ENCODE results near the gene ZCCHC7.

The ZCCHC7 gene

GRCh38 chr9:37100327-37100726 is 20.0 kb upstream of the ZCCHC7 start:
- no peaks in the 10 kb centered on the region for H3K27me3 ChIP-seq (ENCODE audit: insufficient read depth, low read length, poor library complexity, severe bottlenecking)
- no peak for TF ChIP-seq EZH2phosphoT487 (IDR thresholded peaks at IDR 0.05; ENCODE audit: borderline replicate concordance)
- H2AFZ ChIP-seq (ENCODE audit: low read length) = no peak overlapping the region
- no peak overlapping the region for H3K9ac ChIP-seq (ENCODE audit: low read depth, low read length, poor library complexity, severe bottlenecking)
- no peaks in the 10 kb centered on the region for H3K9me3 ChIP-seq (ENCODE audit: insufficient read depth, low read depth, low read length)
- H3K79me2 ChIP-seq (ENCODE audit: insufficient read depth, low read length) = no peaks in the 10 kb centered on the region
- no peaks in the 10 kb centered on the region for H3K36me3 ChIP-seq (ENCODE audit: insufficient read depth, low read length)
- no peaks in the 10 kb centered on the region for H3K4me1 ChIP-seq (ENCODE audit: insufficient read depth, low read length, poor library complexity, severe bottlenecking)
- no peak overlapping the region for H3K4me3 ChIP-seq (ENCODE audit: low read length, poor library complexity, severe bottlenecking)
- no peaks in the 10 kb centered on the region for H3K9me2 ChIP-seq (replicated peaks; ENCODE audit: low read depth, low read length)
- H4K20me1 ChIP-seq (ENCODE audit: insufficient read depth, low read length, poor library complexity, severe bottlenecking) = no peaks in the 10 kb centered on the region
- H3K4me2 ChIP-seq (ENCODE audit: low read depth, low read length, poor library complexity, severe bottlenecking) = no peak overlapping the region
- H3F3A ChIP-seq (ENCODE audit: low read depth) = no peaks in the 10 kb centered on the region

GRCh38 chr9:37100741-37101140 is 19.6 kb upstream of the ZCCHC7 start:
- TF ChIP-seq EZH2phosphoT487 (IDR thresholded peaks at IDR 0.05; ENCODE audit: borderline replicate concordance) (no peak), CTCF (conservative IDR thresholded peaks at IDR 0.05; ENCODE audit: low read length) (no peak)
- Histone ChIP-seq H2AFZ (ENCODE audit: low read length) (no peak overlapping the region), H4K20me1 (ENCODE audit: insufficient read depth, low read length, poor library complexity, severe bottlenecking) (no peaks in the 10 kb centered on the region), H3F3A (ENCODE audit: low read depth) (no peaks in the 10 kb centered on the region), H3K36me3 (ENCODE audit: insufficient read depth, low read length) (no peaks in the 10 kb centered on the region), H3K79me2 (ENCODE audit: insufficient read depth, low read length) (no peaks in the 10 kb centered on the region), H3K4me1 (ENCODE audit: insufficient read depth, low read length, poor library complexity, severe bottlenecking) (no peaks in the 10 kb centered on the region), H3K4me2 (ENCODE audit: low read depth, low read length, poor library complexity, severe bottlenecking) (no peak overlapping the region), H3K27me3 (ENCODE audit: insufficient read depth, low read length, poor library complexity, severe bottlenecking) (no peaks in the 10 kb centered on the region), H3K4me3 (ENCODE audit: low read length, poor library complexity, severe bottlenecking) (no peak overlapping the region), H3K9me2 (replicated peaks; ENCODE audit: low read depth, low read length) (no peaks in the 10 kb centered on the region), H3K9ac (ENCODE audit: low read depth, low read length, poor library complexity, severe bottlenecking) (no peak overlapping the region), H3K9me3 (ENCODE audit: insufficient read depth, low read depth, low read length) (no peaks in the 10 kb centered on the region)

GRCh38 chr9:37102486-37102885 is 17.9 kb upstream of the ZCCHC7 start:
- H2AFZ ChIP-seq (ENCODE audit: low read length) = no peak overlapping the region
- TF ChIP-seq CTCF (conservative IDR thresholded peaks at IDR 0.05; ENCODE audit: low read length) = no peak
- no peak for TF ChIP-seq EZH2phosphoT487 (IDR thresholded peaks at IDR 0.05; ENCODE audit: borderline replicate concordance)
- H3K9ac ChIP-seq (ENCODE audit: low read depth, low read length, poor library complexity, severe bottlenecking) = no peak overlapping the region
- H3F3A ChIP-seq (ENCODE audit: low read depth) = no peaks in the 10 kb centered on the region
- no peak overlapping the region for H3K4me3 ChIP-seq (ENCODE audit: low read length, poor library complexity, severe bottlenecking)
- H3K27me3 ChIP-seq (ENCODE audit: insufficient read depth, low read length, poor library complexity, severe bottlenecking) = no peaks in the 10 kb centered on the region
- H4K20me1 ChIP-seq (ENCODE audit: insufficient read depth, low read length, poor library complexity, severe bottlenecking) = no peaks in the 10 kb centered on the region
- no peaks in the 10 kb centered on the region for H3K36me3 ChIP-seq (ENCODE audit: insufficient read depth, low read length)
- no peak overlapping the region for H3K4me2 ChIP-seq (ENCODE audit: low read depth, low read length, poor library complexity, severe bottlenecking)
- H3K79me2 ChIP-seq (ENCODE audit: insufficient read depth, low read length) = no peaks in the 10 kb centered on the region
- H3K4me1 ChIP-seq (ENCODE audit: insufficient read depth, low read length, poor library complexity, severe bottlenecking) = peaks cover under 1% of the 10 kb centered on the region
- H3K9me2 ChIP-seq (replicated peaks; ENCODE audit: low read depth, low read length) = no peaks in the 10 kb centered on the region
- H3K9me3 ChIP-seq (ENCODE audit: insufficient read depth, low read depth, low read length) = no peaks in the 10 kb centered on the region

GRCh38 chr9:37104183-37104889 is 16.0 kb upstream of the ZCCHC7 start:
- Histone ChIP-seq H3K9me3 (ENCODE audit: insufficient read depth, low read depth, low read length) (no peaks in the 10 kb centered on the region), H3K27me3 (ENCODE audit: insufficient read depth, low read length, poor library complexity, severe bottlenecking) (no peaks in the 10 kb centered on the region), H3K4me2 (ENCODE audit: low read depth, low read length, poor library complexity, severe bottlenecking) (no peak overlapping the region), H3K36me3 (ENCODE audit: insufficient read depth, low read length) (no peaks in the 10 kb centered on the region), H2AFZ (ENCODE audit: low read length) (no peak overlapping the region; the same call in 1 of the 2 replicates), H3K79me2 (ENCODE audit: insufficient read depth, low read length) (no peaks in the 10 kb centered on the region), H4K20me1 (ENCODE audit: insufficient read depth, low read length, poor library complexity, severe bottlenecking) (no peaks in the 10 kb centered on the region), H3K9ac (ENCODE audit: low read depth, low read length, poor library complexity, severe bottlenecking) (no peak overlapping the region), H3K4me1 (ENCODE audit: insufficient read depth, low read length, poor library complexity, severe bottlenecking) (peaks cover 5% of the 10 kb centered on the region), H3K4me3 (ENCODE audit: low read length, poor library complexity, severe bottlenecking) (no peak overlapping the region), H3K9me2 (replicated peaks; ENCODE audit: low read depth, low read length) (no peaks in the 10 kb centered on the region), H3F3A (ENCODE audit: low read depth) (no peaks in the 10 kb centered on the region)
- no peak for TF ChIP-seq EZH2phosphoT487 (IDR thresholded peaks at IDR 0.05; ENCODE audit: borderline replicate concordance)
- no peak for TF ChIP-seq CTCF (conservative IDR thresholded peaks at IDR 0.05; ENCODE audit: low read length)

Measured in Loucy (cell line).